H1 (cell line): Measurements from ENCODE around the gene DNAJB13. TPM values are rescaled to one million over a fixed set of nuclear protein-coding genes. Genes with fewer than 3 reads are reported as not detected.

Experiments
- BRCA1 ChIP-seq: IDR thresholded peaks from 2 replicates; pipeline ENCODE4 v1.6.1; 2012; ENCODE audit warnings: low read depth, low read length, improper control_type of control experiment
- CBX8 ChIP-seq: fragments of 300-800, 300-1000 bp; sonication (generic); IDR thresholded peaks from 2 replicates; pipeline ENCODE4 v1.7.1; 2016; ENCODE audit warnings: low read depth, low read length, borderline replicate concordance
- CTBP2 ChIP-seq: IDR thresholded peaks from 2 replicates; pipeline ENCODE4 v1.7.0; 2011; ENCODE audit warnings: borderline replicate concordance, mild to moderate bottlenecking, moderate library complexity, mixed read lengths, low read length; ENCODE audit not compliant: insufficient read depth, insufficient read length
- GABPA ChIP-seq: IDR thresholded peaks from 2 replicates; pipeline ENCODE4 v1.6.1; 2011; ENCODE audit warnings: mild to moderate bottlenecking, low read length, moderate library complexity, borderline replicate concordance; ENCODE audit not compliant: insufficient read depth
- PHF8 ChIP-seq: fragments of 200-600 bp; sonication (generic); conservative IDR thresholded peaks from 2 replicates; pipeline ENCODE4 v1.7.1; 2012; ENCODE audit warnings: low read depth, mild to moderate bottlenecking, inconsistent platforms, low read length, moderate library complexity
- polyA plus RNA-seq, 7 experiments: library from polyadenylated mRNA; depleted of rRNA in 3 of 7; stranded (reverse) in 5 of 7; unstranded in 2 of 7; fragments of >200 nt in 5 of 7; fragments of 200-250 nt in 2 of 7; gene quantifications; 1 replicate in 5 of 7; 2 replicates in 1 of 7; 4 replicates in 1 of 7; pipeline versions ENCODE4 v1.2.1 to v1.2.3, GENCODE V29; 2011 to 2013; ENCODE audit warnings: missing spikeins in 2 of 7, mixed read lengths in 2 of 7
- total RNA-seq: library from RNA; stranded (reverse); fragmentation: NEBNext Ultra II Directional; extraction: Animal tissue kit (Norgen Biotek cat#: 25700); gene quantifications from 2 replicates; pipeline ENCODE4 v1.2.1, GENCODE V29; 2021
- TF ChIP-seq, protein P1 (sequence below): fragments of 300-600 bp; sonication (generic); IDR thresholded peaks from 2 replicates; pipeline ENCODE4 v1.7.1; 2012; ENCODE audit warnings: low read length, moderate library complexity, mild to moderate bottlenecking, inconsistent platforms; ENCODE audit not compliant: insufficient replicate concordance
- TF ChIP-seq, protein P2 (sequence below): IDR thresholded peaks from 2 replicates; pipeline ENCODE4 v1.6.1; 2012; ENCODE audit warnings: inconsistent platforms

The DNAJB13 gene
- total and polyA plus RNA-seq, 2 of the 8 experiments (the other 6 are each of a cell fraction or from before 2014, with no cell fraction given), result 0.27 TPM; not detected in 1

DNA sequence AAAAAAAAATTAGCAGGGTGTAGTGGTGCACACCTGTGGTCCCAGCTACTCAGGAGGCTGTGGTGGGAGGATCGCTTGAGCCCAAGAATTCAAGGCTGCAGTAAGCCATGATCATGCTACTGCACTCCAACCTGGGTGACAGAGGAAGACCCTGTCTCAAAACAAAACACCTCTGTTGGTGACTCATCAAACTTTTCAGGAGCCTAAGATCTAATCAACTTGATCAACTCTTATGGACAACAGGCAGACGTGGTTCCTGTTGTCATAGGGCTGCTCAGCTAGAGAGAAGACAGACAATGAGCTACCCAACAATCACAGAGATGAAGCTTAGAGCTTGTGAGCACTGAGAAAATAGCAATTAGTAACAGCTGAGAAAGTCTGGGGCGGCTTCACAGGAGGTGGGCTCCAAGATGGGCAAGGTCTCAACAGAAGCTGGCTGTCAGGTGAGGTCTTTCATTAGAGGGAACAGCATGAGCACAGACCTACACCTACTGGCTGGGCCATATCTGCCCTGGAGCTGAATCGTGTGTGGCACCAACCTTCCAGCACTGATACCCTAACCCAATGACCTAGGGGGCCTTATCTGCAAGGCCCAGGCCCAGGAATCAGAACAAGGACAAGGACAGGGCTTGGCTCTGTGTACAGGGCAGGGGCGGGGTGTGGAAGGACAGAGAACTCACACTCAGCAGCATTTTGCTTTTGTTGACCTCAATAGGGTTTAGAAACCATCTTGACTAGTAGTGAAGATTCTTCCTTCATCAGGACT lies 65.3 kb downstream of the DNAJB13 start (continued):
- TF ChIP-seq, protein P1, sequence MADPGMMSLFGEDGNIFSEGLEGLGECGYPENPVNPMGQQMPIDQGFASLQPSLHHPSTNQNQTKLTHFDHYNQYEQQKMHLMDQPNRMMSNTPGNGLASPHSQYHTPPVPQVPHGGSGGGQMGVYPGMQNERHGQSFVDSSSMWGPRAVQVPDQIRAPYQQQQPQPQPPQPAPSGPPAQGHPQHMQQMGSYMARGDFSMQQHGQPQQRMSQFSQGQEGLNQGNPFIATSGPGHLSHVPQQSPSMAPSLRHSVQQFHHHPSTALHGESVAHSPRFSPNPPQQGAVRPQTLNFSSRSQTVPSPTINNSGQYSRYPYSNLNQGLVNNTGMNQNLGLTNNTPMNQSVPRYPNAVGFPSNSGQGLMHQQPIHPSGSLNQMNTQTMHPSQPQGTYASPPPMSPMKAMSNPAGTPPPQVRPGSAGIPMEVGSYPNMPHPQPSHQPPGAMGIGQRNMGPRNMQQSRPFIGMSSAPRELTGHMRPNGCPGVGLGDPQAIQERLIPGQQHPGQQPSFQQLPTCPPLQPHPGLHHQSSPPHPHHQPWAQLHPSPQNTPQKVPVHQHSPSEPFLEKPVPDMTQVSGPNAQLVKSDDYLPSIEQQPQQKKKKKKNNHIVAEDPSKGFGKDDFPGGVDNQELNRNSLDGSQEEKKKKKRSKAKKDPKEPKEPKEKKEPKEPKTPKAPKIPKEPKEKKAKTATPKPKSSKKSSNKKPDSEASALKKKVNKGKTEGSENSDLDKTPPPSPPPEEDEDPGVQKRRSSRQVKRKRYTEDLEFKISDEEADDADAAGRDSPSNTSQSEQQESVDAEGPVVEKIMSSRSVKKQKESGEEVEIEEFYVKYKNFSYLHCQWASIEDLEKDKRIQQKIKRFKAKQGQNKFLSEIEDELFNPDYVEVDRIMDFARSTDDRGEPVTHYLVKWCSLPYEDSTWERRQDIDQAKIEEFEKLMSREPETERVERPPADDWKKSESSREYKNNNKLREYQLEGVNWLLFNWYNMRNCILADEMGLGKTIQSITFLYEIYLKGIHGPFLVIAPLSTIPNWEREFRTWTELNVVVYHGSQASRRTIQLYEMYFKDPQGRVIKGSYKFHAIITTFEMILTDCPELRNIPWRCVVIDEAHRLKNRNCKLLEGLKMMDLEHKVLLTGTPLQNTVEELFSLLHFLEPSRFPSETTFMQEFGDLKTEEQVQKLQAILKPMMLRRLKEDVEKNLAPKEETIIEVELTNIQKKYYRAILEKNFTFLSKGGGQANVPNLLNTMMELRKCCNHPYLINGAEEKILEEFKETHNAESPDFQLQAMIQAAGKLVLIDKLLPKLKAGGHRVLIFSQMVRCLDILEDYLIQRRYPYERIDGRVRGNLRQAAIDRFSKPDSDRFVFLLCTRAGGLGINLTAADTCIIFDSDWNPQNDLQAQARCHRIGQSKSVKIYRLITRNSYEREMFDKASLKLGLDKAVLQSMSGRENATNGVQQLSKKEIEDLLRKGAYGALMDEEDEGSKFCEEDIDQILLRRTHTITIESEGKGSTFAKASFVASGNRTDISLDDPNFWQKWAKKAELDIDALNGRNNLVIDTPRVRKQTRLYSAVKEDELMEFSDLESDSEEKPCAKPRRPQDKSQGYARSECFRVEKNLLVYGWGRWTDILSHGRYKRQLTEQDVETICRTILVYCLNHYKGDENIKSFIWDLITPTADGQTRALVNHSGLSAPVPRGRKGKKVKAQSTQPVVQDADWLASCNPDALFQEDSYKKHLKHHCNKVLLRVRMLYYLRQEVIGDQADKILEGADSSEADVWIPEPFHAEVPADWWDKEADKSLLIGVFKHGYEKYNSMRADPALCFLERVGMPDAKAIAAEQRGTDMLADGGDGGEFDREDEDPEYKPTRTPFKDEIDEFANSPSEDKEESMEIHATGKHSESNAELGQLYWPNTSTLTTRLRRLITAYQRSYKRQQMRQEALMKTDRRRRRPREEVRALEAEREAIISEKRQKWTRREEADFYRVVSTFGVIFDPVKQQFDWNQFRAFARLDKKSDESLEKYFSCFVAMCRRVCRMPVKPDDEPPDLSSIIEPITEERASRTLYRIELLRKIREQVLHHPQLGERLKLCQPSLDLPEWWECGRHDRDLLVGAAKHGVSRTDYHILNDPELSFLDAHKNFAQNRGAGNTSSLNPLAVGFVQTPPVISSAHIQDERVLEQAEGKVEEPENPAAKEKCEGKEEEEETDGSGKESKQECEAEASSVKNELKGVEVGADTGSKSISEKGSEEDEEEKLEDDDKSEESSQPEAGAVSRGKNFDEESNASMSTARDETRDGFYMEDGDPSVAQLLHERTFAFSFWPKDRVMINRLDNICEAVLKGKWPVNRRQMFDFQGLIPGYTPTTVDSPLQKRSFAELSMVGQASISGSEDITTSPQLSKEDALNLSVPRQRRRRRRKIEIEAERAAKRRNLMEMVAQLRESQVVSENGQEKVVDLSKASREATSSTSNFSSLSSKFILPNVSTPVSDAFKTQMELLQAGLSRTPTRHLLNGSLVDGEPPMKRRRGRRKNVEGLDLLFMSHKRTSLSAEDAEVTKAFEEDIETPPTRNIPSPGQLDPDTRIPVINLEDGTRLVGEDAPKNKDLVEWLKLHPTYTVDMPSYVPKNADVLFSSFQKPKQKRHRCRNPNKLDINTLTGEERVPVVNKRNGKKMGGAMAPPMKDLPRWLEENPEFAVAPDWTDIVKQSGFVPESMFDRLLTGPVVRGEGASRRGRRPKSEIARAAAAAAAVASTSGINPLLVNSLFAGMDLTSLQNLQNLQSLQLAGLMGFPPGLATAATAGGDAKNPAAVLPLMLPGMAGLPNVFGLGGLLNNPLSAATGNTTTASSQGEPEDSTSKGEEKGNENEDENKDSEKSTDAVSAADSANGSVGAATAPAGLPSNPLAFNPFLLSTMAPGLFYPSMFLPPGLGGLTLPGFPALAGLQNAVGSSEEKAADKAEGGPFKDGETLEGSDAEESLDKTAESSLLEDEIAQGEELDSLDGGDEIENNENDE, result no peak
- TF ChIP-seq CTBP2 (no peak), CBX8 (no peak), PHF8 (no peak), BRCA1 (no peak), GABPA (no peak)
- TF ChIP-seq, protein P2, sequence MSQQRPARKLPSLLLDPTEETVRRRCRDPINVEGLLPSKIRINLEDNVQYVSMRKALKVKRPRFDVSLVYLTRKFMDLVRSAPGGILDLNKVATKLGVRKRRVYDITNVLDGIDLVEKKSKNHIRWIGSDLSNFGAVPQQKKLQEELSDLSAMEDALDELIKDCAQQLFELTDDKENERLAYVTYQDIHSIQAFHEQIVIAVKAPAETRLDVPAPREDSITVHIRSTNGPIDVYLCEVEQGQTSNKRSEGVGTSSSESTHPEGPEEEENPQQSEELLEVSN, result no peak
